ENCODE measurements around the gene GOLPH3.
A peak's percentile ranks its signal among the peaks of the same experiment; 100 is the strongest.
"Not testable (repeated sequence)": the region's sequence is repeated elsewhere in the genome, so short reads cannot be mapped to it uniquely, and the experiment has no call there.

GOLPH3 gene

DNA sequence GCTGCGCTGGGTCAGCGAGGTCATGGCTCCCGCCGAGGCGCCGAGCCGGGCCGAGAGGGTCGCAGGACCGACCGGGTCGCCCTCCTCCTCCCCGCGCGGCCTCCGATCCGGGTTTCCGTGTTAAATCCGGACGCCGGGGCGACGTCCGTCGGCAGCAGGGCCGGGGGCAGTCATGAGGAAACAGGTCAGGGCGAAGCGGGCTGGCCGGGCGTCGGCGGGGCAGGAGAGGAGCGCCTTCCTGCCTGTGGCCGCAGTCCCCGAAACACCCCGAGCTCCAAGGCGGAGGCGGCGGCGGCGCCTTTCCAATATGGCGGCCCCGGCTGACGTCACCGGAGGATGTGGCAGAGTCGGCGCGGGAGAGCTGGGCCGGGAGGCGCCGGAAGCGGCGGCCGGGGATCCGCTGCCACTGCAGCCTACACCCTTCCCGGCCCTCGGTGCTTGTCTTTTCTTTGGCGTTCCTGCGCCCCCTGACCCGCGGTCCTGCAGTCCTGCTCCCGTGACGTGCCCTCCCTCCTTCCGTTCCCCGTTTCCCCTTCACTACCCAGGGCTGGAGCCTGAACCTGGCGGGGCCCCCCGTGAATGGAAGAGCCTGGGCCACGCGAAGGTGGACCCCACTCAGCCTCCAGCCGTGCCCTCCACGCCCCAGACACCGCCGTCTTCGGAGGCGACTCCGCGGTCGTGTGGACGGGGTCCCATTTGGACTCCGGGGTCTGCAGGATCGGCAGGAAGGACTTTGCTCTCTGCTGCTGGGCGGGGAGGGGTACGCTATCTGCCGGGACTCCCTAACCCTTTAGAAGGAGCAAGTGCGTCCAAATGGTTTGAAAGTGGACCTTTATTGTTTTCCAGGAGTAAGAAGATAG is at the start of gene GOLPH3:
GOLPH3 (minus strand) TSS at position 309 of the 860 bp plus-strand sequence; CDS start at position 24, 285 bp downstream.
- DNase-seq = peak; percentile 39 to 93 (median 82)

DNA sequence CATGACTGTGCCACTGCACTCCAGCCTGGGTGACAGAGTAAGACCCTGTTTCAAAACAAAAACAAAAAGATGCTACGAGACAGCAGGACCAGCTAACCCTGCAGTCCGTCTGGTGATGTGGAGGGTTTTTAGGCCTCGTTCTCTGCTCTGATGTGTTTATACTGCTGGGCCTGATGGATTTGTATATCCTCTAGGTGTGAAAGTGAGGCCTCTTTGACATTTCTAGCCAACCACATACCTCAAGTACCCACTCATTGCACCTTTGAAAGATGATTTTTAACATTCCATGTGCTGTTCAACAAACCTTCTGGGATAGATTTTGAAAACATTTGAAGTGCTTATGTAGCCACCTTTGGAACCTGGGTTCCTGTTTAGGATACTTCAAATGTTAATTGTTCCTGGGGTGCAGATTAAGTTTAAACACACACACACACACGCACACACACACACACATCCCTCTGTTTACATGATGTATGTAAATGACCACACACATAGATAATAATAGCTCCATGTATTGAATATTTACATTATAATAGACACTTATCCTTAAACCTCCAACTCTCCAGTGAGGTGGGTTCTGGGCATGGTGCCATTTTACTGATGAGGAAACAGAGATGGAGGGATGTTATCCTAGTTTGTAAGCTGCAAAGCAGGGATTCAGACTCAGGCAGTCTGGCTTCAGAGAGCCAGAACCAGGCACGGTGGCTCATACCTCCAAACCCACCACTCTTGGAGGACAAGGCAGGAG is 48.8 kb upstream of the GOLPH3 start:
- no peak for DNase-seq

DNA sequence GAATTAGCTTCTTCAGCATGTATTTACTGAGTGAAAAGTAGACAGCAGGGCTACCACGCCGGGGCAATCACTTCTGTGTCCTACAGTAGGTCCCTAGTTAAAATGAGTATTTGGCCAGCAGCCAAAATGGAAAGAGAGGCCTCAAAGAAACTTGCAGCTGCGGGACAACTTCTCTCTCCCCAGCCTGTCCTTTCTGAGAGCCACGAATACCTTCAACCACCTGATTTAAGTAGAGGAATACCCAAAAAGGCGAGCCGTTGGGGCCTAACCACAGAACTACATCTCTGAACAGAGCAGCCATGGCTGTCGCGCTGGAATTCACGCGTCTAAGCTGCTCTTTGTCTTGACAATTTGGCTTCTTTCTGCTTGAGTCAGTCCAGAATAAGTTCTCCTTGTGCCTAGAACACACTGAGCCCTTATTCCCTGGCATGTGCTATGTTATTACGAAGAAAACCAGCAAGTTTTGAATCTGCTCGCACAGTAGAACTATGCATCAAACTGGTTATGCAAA is 43.8 kb upstream of the GOLPH3 start:
- peak in 33 of 58 donors; percentile 8 to 80 (median 28) for DNase-seq

DNA sequence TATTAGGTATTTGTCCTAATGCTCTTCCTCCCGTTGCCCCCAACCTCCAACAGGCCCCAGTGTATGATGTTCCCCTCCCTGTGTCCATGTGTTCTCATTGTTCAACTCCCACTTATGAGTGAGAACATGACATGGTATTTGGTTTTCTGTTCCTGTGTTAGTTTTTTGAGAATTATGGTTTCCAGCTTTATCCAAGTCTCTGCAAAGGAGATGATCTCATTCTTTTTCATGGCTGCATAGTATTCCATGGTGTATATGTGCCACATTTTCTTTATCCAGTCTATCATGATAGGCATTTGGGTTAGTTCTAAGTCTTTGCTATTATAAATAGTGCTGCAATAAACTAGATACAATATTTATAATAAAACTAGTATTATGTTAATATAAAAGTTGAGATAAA is 40.2 kb upstream of the GOLPH3 start:
- DNase-seq = not testable (repeated sequence)

DNA sequence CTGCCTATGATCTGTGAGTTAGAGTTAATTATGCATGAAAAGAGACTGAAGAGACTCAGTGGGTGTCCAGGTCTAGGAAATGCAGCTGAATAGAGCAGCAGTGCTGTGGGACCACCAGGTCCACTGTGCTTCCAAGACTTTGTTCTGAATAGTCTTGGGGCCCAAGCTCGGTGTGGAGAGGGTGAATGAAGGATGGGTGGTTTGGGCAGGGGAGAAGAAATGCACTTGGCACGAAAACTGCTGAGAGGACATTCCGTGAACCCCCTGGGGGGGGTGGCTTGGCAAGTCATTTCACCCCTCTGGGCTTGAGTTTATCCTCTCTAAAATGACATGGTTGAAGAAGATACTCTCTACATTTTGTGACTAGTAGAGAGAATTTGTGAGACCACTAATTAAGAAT is 36.0 kb upstream of the GOLPH3 start:
- no peak for DNase-seq

DNA sequence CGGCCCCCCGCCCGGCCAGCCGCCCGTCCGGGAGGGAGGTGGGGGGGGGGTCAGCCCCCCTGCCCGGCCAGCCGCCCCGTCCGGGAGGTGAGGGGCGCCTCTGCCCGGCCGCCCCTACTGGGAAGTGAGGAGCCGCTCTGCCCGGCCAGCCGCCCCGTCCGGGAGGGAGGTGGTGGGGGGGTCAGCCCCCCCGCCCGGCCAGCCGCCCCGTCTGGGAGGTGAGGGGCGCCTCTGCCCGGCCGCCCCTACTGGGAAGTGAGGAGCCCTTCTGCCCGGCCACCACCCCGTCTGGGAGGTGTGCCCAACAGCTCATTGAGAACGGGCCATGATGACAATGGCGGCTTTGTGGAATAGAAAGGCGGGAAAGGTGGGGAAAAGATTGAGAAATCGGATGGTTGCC is 34.7 kb upstream of the GOLPH3 start:
- not testable (repeated sequence) for DNase-seq

DNA sequence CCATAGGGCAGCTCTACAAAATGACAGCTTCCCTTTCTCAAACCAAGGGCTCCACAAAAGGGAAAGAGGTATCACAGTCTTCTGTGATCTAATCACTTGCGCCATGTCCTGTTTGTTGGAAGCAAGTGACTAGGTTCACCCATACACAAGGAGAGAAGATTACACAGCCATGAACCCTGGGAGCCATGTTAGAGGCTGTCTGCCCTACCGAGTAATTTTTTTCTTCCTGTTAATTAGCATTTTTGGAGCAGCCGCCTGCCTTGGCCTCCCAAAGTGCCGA is 33.2 kb upstream of the GOLPH3 start:
- DNase-seq = no peak

DNA sequence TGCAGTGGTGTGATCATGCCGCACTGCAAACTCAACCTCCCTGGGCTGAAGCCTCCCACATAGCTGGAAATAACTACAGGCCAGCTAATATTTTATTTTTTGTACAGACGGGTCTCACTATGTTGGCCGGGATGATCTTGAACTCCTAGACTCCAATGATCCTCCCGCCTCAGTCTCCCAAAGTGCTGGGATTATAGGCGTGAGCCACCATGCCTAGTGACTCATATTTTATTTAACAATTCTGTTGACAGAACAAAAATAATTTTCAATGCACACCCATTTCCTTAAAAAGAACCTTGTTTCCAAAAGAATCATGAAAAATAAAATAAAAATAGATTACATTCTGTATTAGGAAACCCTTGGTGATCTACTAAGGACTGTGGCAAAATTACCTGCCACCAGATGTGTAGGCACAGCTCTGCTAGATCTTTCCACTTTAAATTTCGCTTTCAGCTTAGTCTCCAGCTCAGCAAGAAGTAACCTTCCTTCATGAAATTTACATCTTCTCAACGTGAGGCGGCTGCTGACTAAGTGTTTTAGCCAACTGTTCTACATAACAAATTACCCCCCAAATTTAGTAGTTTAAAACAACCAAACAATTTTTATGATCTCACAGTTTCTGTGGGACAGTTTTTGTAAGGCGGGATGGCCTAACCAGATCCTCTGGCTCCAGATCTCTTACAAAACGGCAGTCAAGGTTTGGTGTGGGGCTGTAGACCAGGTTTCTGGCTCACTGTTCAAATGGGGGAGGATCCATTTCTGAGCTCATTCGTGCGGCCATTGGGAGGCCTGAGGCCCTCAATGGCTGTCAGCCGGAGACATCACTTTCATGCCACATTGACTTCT is 32.6 kb upstream of the GOLPH3 start:
- DNase-seq = no peak

DNA sequence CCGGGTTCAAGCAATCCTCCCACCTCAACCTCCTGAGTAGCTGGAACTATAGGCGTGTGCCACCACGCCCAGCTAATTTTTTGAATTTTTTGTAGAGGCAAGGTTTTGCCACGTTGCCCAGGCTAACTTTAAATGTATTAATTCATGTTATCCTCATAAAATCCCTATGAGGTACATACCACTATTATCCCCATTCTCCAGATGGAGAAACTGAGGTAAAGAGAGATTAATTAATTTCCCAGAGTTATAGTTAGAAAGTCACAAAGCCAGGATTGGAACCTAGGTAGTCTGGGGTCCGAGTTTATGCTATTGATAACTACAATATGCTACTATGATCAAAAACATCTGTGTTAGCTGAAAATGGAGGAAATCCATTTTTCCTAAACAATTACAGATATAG is 31.9 kb upstream of the GOLPH3 start:
- no peak for DNase-seq

DNA sequence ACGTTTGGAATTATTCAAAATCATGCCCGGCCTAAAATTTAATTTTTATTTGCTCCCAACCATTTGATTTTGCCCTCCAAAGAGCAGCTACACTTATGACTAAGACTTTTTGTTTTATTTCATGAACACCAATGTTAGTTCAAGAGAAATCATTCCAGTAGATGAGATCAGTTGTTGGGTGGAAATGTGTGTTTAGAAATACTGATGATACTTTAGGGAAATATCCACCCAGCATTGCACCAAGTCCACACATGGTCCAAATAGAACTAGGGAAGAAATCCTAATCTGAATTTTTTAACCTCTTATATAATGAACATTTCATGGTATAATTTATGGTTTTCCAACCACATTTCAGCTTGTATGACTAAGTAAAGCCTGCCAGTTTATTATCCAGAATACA is 28.3 kb upstream of the GOLPH3 start:
- DNase-seq = no peak

DNA sequence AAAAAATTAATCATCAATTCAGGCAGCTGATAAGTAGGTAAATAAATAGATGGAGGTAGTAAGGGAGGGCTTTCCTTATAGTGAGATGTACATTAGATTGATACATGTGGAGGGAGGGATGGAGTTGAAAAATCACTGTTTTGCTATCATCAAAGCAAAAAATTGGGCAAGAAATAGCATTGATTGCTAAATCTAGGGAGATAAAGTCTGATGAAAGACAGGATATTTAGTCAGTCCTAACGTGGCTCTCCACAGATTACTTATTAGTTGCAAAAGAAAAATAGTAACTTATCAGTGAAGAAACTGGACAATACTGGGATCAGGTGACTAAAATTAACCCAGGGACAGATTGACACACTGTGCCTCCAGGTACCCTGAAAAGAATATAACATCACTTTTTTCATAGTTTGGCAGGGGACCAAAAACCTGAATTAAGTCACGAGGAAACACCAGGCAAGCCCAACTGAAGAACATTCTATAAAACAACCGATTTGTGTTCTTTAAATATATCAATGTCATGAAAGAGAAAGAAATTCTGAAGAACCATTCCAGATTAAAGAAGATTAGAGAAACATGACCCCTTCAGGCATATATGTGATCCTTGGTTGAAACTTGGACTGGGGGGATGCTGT is 27.1 kb upstream of the GOLPH3 start:
- no peak for DNase-seq

DNA sequence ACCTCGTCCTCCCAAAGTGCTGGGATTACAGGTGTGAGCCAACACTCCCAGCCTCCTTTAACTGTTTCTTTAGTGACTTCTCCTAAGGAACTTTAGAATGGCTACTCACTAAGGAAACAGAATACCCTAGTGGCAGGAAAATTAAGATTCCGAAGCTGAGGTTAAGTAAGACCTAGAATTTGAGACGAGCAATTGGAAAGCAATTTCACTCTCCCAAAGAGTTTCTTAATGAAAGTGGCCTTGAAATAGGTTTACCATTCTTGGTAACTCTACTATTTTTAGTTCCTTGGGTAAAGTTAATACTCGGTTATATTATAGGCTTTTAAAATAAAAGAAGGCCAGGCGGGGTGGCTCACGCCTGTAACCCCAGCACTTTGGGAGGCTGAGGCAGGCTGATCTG is 22.9 kb upstream of the GOLPH3 start:
- DNase-seq = no peak

DNA sequence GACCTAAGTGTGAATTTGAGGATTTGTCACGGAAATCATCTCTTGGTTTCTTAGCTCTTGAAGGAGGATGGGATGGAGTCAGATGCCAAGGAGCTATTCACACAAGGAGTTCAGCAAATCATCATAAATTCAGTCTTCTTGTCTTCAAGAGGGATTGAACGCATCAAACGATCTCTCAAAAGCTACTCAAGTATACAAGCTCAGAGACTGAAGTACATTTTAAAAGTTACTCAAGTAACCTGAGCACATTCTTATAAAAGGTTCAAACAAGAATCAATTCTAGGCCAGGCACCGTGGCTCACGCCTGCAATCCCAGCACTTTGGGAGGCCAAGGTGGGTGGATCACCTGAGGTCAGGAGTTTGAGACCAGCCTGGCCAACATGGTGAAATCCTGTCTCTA is 21.1 kb upstream of the GOLPH3 start:
- no peak for DNase-seq

DNA sequence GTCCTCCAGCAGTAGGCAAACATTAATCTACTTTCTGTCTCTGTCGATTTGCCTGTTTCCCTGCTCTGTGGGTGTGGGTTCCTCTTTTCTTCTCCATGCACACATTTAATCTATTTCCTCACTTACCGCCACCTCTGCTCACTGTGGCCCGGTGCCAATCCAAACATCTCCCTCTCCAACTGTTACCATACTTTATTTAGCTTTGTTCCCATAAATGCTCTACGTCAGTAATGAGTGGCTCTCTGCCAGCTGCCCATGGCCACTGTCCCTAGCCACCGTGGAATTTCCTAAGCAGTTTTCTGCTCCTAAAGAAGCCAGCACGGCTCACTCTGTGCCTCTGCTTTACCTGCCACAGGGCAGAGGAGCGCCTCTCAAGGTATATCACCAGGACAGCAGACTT is 19.5 kb upstream of the GOLPH3 start:
- DNase-seq = peak in 13 of 58 donors; percentile 2 to 56 (median 13)

DNA sequence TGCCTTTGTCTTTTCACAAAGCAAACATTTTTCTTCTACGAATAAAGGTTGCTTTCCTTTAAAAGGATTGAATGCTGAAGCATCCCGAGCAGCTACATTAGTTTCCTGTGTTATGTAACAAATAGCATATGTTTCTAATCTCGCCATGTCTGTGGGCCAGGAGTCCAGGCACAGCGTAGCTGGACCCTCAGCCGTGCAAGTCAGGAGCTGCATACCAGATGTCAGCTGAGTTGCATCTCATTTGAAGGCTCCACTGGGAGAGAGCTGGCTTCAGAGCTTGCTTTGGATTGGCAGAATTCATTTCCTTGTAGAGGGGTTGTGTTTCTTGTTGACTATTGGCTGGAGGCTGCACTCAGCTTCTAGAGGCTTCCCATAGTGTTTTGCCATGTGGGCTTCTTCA is 16.0 kb upstream of the GOLPH3 start:
- no peak for DNase-seq

DNA sequence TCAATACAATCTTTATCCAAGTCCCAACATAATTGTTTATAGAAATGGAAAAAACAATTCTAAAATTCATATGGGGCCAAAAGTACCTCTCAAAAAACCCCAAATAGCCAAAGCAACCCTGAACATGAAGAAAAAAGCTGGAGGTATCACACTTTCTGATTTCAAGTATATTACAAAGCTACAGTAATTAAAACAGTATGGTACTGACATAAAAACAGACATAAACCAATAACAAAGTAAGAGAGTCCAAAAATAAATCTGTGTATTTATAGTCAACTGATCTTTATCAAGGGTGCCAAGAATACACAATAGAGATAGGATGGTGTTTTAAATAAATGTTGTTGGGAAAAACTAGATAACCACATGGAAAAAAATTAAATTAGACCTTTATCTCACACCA is 13.6 kb upstream of the GOLPH3 start:
- no peak for DNase-seq

DNA sequence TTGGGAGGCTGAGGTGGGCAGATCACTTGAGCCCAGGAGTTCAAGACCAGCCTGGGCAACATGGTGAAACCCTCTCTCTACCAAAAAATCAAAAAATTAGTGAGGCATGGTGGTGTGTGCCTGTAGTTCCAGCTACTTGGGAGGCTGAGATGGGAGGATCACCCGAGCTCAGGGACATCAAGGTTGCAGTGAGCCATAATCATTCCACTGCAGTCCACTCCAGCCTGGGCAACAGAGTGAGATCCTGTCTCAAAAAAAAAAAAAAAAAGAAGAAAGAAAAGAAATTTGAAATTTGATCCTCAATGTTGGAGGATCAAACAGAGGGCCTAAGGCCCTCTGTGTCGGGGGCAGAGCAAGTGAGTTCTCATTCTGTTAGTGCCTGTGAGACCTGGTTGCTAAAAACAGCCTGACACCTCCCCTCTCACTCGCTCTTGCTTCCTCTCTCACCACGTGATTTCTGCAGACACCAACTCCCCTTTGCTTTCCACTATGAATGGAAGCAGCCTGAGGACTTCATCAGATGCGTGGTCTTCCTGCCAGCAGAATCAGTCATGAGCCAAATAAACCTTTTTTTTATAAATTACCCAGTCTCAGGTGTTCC is 8.4 kb upstream of the GOLPH3 start:
- no peak for DNase-seq

DNA sequence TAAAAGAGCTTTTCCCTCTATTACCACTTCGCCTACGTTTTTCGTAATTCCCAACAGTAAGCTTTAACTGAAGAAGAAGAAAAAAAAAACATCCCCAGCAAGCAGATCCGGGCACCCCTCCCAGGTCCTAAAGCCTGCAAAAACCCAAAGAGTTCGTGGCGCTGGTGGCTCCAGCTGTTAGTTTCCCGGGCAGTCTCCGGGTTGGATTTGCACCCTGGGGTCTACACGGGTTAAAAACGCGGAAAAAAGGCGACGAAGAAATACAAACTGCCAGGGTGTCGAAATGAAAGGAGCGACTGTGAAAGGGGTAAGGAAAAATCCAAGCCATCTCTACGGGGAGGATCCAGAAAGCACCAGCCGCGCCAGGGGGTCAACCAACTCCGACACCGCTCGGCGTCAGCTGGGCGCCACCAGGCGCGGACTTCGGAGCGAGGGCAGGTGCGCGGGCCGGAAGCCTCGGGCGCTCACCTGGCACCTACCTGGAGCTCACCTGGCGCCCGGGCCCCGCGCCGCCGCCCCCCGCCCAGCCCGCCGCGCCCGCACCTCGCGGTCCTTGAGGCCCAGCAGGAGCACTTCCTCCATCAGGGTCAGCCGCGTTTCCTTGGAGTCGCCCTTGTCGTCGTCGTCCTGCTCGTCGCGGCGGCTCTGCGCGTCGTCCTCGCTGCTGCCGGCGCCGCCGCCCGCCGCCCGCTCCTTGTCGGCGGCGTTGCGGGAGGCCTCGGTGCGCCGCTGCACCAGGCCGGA is 680 bp downstream of the GOLPH3 start:
- peak in 49 of 58 donors; percentile 7 to 64 (median 41) for DNase-seq

DNA sequence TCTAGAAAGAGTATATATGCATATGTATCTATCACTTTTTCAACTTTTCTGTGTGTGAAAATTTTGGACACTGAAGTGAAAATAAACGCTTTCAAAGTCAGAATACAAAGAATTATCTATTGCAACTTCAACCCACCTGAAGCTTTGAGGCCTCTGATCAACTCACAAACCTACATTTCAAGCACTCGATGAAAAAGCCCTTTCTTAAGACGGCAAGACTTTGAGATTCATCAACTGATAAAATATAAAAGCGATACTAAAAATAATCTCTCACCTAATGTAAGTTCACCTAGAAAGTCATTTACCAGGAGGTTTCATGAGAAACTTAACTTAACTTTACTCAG is 1.2 kb downstream of the GOLPH3 start:
- DNase-seq = no peak

All from anterior cingulate cortex (tissue), 58 donors.